Suprapubic skin (tissue), 4 donors: ENCODE data around the gene RFX8.

Source experiments
- EP300 ChIP-seq: sonication (generic); formaldehyde crosslinking; IDR thresholded peaks from one replicate; pipeline ENCODE4 v1.6.1; 2017; ENCODE audit warnings: antibody characterized with exemption
- POLR2AphosphoS5 ChIP-seq, 3 donors: sonication (generic); formaldehyde crosslinking; IDR thresholded peaks; one replicate each; pipeline ENCODE4 v1.6.1; 2017; ENCODE audit warnings: antibody characterized with exemption in 3 of 3
- TF ChIP-seq, protein P1 (sequence below), 2 donors: fragments of 200-600 bp in 1 of 2; fragments of 450-650 bp in 1 of 2; sonication (generic) in 1 of 2; IDR thresholded peaks; one replicate each; pipeline ENCODE4 v1.5.1; 2016 to 2019; ENCODE audit warnings: antibody characterized with exemption in 2 of 2, mild to moderate bottlenecking in 1 of 2, moderate library complexity in 1 of 2

DNA sequence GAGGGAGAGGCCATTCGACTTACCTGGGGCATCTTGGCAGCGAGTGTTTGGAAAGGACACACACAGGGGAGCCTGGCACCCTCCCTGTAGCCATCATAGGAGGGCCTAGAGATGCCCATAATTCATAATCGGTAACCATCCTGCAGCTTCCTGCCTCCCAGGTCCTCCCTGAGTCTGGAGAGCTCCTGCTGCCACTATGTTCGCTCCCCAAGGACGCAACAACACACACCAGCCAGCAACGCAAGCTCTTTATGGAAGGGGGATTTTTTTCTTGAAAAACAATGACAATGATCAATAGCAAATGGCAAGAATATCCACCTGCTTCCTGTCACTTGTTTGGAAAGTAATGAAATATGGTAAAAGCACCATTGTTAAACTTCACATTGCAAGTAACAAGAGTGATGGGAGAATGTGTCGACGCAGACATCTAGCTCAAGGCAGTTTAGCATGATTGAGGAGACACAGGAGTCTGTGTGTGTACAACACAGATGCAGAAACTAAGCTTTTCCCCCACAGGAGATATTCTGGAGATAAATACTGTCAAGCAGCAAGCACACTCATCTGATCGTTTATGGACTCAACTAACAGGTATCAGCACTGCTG lies 62.7 kb downstream of the RFX8 start:
- TF ChIP-seq, protein P1, sequence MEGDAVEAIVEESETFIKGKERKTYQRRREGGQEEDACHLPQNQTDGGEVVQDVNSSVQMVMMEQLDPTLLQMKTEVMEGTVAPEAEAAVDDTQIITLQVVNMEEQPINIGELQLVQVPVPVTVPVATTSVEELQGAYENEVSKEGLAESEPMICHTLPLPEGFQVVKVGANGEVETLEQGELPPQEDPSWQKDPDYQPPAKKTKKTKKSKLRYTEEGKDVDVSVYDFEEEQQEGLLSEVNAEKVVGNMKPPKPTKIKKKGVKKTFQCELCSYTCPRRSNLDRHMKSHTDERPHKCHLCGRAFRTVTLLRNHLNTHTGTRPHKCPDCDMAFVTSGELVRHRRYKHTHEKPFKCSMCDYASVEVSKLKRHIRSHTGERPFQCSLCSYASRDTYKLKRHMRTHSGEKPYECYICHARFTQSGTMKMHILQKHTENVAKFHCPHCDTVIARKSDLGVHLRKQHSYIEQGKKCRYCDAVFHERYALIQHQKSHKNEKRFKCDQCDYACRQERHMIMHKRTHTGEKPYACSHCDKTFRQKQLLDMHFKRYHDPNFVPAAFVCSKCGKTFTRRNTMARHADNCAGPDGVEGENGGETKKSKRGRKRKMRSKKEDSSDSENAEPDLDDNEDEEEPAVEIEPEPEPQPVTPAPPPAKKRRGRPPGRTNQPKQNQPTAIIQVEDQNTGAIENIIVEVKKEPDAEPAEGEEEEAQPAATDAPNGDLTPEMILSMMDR (IDR thresholded peaks at IDR 0.05) = no peak
- TF ChIP-seq POLR2AphosphoS5 (IDR thresholded peaks at IDR 0.05) = no peak
- no peak for TF ChIP-seq EP300
